ENCODE results near the gene ZBTB21.

ZBTB21 gene

DNA sequence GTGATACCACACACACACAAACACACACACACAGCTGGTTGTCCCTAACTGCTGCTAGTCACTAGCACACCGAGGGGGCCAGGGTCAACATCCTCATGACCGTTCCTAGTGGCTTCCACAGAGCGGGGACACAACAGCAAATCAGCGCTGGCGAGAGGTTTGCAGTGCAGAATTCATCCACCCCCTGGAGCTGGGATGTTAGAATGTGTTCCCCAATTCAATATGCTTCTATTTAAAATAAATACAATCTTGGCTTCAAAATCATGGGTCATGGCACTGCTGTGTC lies 40.1 kb downstream of the ZBTB21 start:
- no peaks in the 10 kb centered on the region for H4K20me1 ChIP-seq (ENCODE audit: control insufficient read depth, insufficient read depth, low read depth, low read length)
- TF ChIP-seq EZH2phosphoT487 (IDR thresholded peaks at IDR 0.05; ENCODE audit: borderline replicate concordance, low read length) (no peak), CTCF (IDR thresholded peaks at IDR 0.05; ENCODE audit: low read depth, low read length, poor library complexity, severe bottlenecking) (no peak)
- no peak overlapping the region for H3K4me2 ChIP-seq (ENCODE audit: low read length)
- no peak overlapping the region for H3K27ac ChIP-seq (ENCODE audit: low read depth, low read length)
- H3K9me3 ChIP-seq (ENCODE audit: control insufficient read depth, insufficient read depth, low read length), result no peaks in the 10 kb centered on the region
- H3K4me1 ChIP-seq (ENCODE audit: control insufficient read depth, low read length), result peaks cover 31% of the 10 kb centered on the region
- no peaks in the 10 kb centered on the region for H3K79me2 ChIP-seq (ENCODE audit: control insufficient read depth, low read length)
- H3K4me3 ChIP-seq (ENCODE audit: low read length), result no peak overlapping the region
- H3K27me3 ChIP-seq (ENCODE audit: control insufficient read depth, low read length), result no peaks in the 10 kb centered on the region
- no peaks in the 10 kb centered on the region for H3K9me2 ChIP-seq (replicated peaks; ENCODE audit: control insufficient read depth, low read length)
- no peaks in the 10 kb centered on the region for H3F3A ChIP-seq (ENCODE audit: control insufficient read depth, insufficient read depth)
- no peaks in the 10 kb centered on the region for H3K36me3 ChIP-seq (ENCODE audit: control insufficient read depth, low read length)

DNA sequence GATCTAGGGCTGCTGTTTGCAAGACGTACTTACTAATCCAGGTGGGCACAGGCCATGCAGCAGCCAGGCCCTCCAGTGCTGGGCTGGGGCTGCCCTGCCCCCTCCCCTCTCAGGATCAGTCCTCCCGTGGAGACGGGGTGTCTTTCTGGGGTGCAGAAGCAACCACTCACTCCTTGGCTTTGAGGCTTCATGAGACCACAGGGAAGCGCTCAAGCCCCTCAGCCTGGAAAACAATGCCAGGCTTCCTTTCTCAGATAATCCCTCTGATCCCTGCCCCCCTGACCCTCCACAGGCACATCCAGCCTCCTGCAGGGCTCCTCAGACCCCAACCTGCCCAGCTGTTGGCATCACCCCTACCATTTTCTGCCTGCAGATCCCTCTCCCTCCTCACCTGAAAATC lies 42.5 kb downstream of the ZBTB21 start:
- H3K4me1 ChIP-seq (ENCODE audit: control insufficient read depth, low read length), result peaks cover 27% of the 10 kb centered on the region
- H3K27ac ChIP-seq (ENCODE audit: low read depth, low read length), result no peak overlapping the region
- no peak overlapping the region for H3K4me2 ChIP-seq (ENCODE audit: low read length)
- H3F3A ChIP-seq (ENCODE audit: control insufficient read depth, insufficient read depth), result no peaks in the 10 kb centered on the region
- no peaks in the 10 kb centered on the region for H3K9me2 ChIP-seq (replicated peaks; ENCODE audit: control insufficient read depth, low read length)
- no peaks in the 10 kb centered on the region for H3K9me3 ChIP-seq (ENCODE audit: control insufficient read depth, insufficient read depth, low read length)
- H3K79me2 ChIP-seq (ENCODE audit: control insufficient read depth, low read length), result no peaks in the 10 kb centered on the region
- H4K20me1 ChIP-seq (ENCODE audit: control insufficient read depth, insufficient read depth, low read depth, low read length), result no peaks in the 10 kb centered on the region
- H3K27me3 ChIP-seq (ENCODE audit: control insufficient read depth, low read length), result no peaks in the 10 kb centered on the region
- H3K36me3 ChIP-seq (ENCODE audit: control insufficient read depth, low read length), result no peaks in the 10 kb centered on the region
- no peak for TF ChIP-seq CTCF (IDR thresholded peaks at IDR 0.05; ENCODE audit: low read depth, low read length, poor library complexity, severe bottlenecking)
- TF ChIP-seq EZH2phosphoT487 (IDR thresholded peaks at IDR 0.05; ENCODE audit: borderline replicate concordance, low read length), result no peak
- no peak overlapping the region for H3K4me3 ChIP-seq (ENCODE audit: low read length)

DNA sequence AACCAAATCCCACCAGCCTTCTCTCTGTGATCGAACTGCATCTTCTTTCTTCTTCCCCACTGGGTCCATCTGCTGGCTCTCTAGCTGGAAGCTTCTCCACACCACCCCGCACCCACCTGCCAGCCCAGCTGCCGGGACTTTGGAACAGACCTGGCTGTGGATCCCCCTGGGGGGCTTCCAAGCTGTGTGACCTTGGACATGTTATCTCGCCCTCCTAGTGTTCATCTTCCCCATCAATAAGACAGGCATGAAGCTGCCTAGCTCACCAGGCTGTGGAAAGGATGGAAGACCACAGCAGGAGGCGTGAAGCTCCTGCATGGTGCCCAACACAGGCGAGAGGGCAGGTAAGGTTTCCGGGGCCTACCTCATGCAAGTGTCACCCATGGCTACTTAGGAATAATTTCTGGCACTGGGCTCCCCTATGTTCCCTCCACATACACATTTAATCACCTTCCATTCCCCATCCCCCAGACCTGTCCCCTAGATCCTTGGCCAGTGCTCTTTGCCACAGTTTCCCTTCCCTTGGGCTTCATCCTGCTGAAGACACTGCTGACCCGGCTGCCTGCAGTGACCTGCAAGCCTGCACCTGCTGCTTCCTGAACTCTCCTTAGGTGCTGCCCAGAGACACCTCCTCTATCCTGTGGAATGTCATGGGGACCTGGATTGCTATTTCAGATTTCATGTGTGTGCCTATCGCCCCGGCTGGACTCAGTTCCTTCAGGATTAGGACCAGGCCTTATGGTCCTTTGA lies 43.1 kb downstream of the ZBTB21 start:
- no peak overlapping the region for H3K27ac ChIP-seq (ENCODE audit: low read depth, low read length)

More for the DNA sequence above, 43.1 kb downstream of the ZBTB21 start:
- Histone ChIP-seq H3F3A (ENCODE audit: control insufficient read depth, insufficient read depth) (no peaks in the 10 kb centered on the region), H3K4me3 (ENCODE audit: low read length) (no peak overlapping the region), H4K20me1 (ENCODE audit: control insufficient read depth, insufficient read depth, low read depth, low read length) (no peaks in the 10 kb centered on the region), H3K36me3 (ENCODE audit: control insufficient read depth, low read length) (no peaks in the 10 kb centered on the region), H3K79me2 (ENCODE audit: control insufficient read depth, low read length) (no peaks in the 10 kb centered on the region), H3K9me2 (replicated peaks; ENCODE audit: control insufficient read depth, low read length) (no peaks in the 10 kb centered on the region), H3K4me2 (ENCODE audit: low read length) (no peak overlapping the region), H3K27me3 (ENCODE audit: control insufficient read depth, low read length) (no peaks in the 10 kb centered on the region), H3K4me1 (ENCODE audit: control insufficient read depth, low read length) (peaks cover 32% of the 10 kb centered on the region), H3K9me3 (ENCODE audit: control insufficient read depth, insufficient read depth, low read length) (no peaks in the 10 kb centered on the region)
- TF ChIP-seq CTCF (IDR thresholded peaks at IDR 0.05; ENCODE audit: low read depth, low read length, poor library complexity, severe bottlenecking), result no peak
- no peak for TF ChIP-seq EZH2phosphoT487 (IDR thresholded peaks at IDR 0.05; ENCODE audit: borderline replicate concordance, low read length)

All from DOHH2 (cell line).